HG03432 (cell line): ENCODE results near the gene MAGEA8.
"Not testable (repeated sequence)": the region's sequence is repeated elsewhere in the genome, so short reads cannot be mapped to it uniquely, and the experiment has no call there.

Source experiments
- ATAC-seq: cut with Tn5 transposase; IDR thresholded peaks from one replicate; pipeline ENCODE4 v1.9.1; 2021; ENCODE audit warnings: mild to moderate bottlenecking, moderate library complexity; ENCODE audit not compliant: unreplicated experiment

The MAGEA8 gene

GRCh38 chrX:149881081-149881711, at the start of gene MAGEA8:
TSS of gene MAGEA8 (plus strand) at chrX:149881183. CDS start at chrX:149884273, 3,090 bp downstream.
- ATAC-seq = no peak

GRCh38 chrX:149831473-149831872, 49.5 kb upstream of the MAGEA8 start:
- ATAC-seq = no peak

GRCh38 chrX:149836728-149837127, 44.3 kb upstream of the MAGEA8 start:
- not testable (repeated sequence) for ATAC-seq

GRCh38 chrX:149837167-149837566, 43.8 kb upstream of the MAGEA8 start:
- no peak for ATAC-seq

- no peak for ATAC-seq
Measured at GRCh38 chrX:149837639-149838038, 43.3 kb upstream of the MAGEA8 start.

- ATAC-seq = no peak
Measured at GRCh38 chrX:149841929-149842328, 39.1 kb upstream of the MAGEA8 start.

GRCh38 chrX:149845385-149845784, 35.6 kb upstream of the MAGEA8 start:
- no peak for ATAC-seq

- ATAC-seq = no peak
Measured at GRCh38 chrX:149846789-149847188, 34.2 kb upstream of the MAGEA8 start.

- no peak for ATAC-seq
Measured at GRCh38 chrX:149848855-149849254, 32.1 kb upstream of the MAGEA8 start.

- no peak for ATAC-seq
Measured at GRCh38 chrX:149849787-149850186, 31.2 kb upstream of the MAGEA8 start.

- no peak for ATAC-seq
Measured at GRCh38 chrX:149851864-149852263, 29.1 kb upstream of the MAGEA8 start.

- ATAC-seq = no peak
Measured at GRCh38 chrX:149853925-149854324, 27.1 kb upstream of the MAGEA8 start.

- no peak for ATAC-seq
Measured at GRCh38 chrX:149858592-149858991, 22.4 kb upstream of the MAGEA8 start.

- no peak for ATAC-seq
Measured at GRCh38 chrX:149860445-149860844, 20.5 kb upstream of the MAGEA8 start.

GRCh38 chrX:149865390-149865789, 15.6 kb upstream of the MAGEA8 start:
- no peak for ATAC-seq

- ATAC-seq = no peak
Measured at GRCh38 chrX:149867488-149867887, 13.5 kb upstream of the MAGEA8 start.

GRCh38 chrX:149870840-149871239, 10.1 kb upstream of the MAGEA8 start:
- no peak for ATAC-seq

- ATAC-seq = no peak
Measured at GRCh38 chrX:149871433-149871832, 9.6 kb upstream of the MAGEA8 start.

GRCh38 chrX:149871940-149872339, 9.0 kb upstream of the MAGEA8 start:
- ATAC-seq = peak; percentile 99

- ATAC-seq = no peak
Measured at GRCh38 chrX:149877157-149877556, 3.8 kb upstream of the MAGEA8 start.

- ATAC-seq = no peak
Measured at GRCh38 chrX:149877636-149878035, 3.3 kb upstream of the MAGEA8 start.

- ATAC-seq = not testable (repeated sequence)
Measured at GRCh38 chrX:149890828-149891227, 9.8 kb downstream of the MAGEA8 start.

- no peak for ATAC-seq
Measured at GRCh38 chrX:149898554-149898953, 17.6 kb downstream of the MAGEA8 start.
